Hindlimb muscle (tissue), 1 donor: ENCODE results near the gene SP9. TPM values are rescaled to one million over a fixed set of nuclear protein-coding genes. Genes with fewer than 3 reads are reported as not detected.
"Not testable (repeated sequence)": the region's sequence is repeated elsewhere in the genome, so short reads cannot be mapped to it uniquely, and the experiment has no call there.

Experiments used
- DNase-seq: peaks from one replicate; pipeline ENCODE4 v3.0.0-alpha.2; 2013
- polyA plus RNA-seq: library from polyadenylated mRNA; unstranded; fragments of 120-200 nt; gene quantifications from one replicate; pipeline ENCODE4 v1.2.1, GENCODE V29; 2013; ENCODE audit not compliant: insufficient read length

Gene SP9
- polyA plus RNA-seq, 1 donor = 0.23 TPM

DNA sequence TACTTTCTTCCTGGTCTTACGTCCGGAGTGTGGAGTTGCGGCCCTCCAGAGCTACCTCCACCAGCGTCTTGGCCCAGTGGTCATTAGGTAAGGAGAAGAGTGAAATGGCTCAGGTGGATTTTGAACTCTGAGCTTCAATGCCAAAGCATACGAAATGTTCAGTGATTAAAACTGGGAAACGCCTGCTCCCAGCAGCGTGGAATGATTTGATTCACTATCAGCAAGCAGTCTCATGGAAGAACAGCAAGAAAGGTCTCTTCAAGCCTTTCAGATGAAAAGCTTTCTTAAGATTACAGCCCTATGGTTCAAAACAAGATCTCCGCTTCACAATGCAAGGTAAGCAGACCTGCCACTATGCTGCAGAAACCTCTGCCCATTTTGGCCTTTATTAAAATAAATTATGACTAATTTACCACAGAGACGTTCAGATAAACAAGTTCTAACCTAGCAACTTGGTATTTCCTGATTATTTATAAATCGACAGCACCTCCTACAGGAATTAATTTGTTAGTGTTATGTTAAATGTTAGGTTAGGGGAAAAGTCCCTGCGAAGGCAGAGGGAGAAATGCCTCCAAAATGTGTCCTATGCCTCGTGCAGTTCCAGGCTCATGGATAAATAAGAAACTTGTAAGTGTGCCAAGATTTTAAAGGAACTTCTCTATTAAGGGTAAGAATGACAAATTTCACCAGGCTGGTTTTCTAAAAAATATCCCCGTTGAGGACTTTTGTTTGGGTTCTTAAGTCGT lies 10.1 kb downstream of the SP9 start:
- no peak for DNase-seq

- no peak for DNase-seq
Observed at GRCh38 chr2:174350018-174350417, 15.3 kb downstream of the SP9 start.

DNA sequence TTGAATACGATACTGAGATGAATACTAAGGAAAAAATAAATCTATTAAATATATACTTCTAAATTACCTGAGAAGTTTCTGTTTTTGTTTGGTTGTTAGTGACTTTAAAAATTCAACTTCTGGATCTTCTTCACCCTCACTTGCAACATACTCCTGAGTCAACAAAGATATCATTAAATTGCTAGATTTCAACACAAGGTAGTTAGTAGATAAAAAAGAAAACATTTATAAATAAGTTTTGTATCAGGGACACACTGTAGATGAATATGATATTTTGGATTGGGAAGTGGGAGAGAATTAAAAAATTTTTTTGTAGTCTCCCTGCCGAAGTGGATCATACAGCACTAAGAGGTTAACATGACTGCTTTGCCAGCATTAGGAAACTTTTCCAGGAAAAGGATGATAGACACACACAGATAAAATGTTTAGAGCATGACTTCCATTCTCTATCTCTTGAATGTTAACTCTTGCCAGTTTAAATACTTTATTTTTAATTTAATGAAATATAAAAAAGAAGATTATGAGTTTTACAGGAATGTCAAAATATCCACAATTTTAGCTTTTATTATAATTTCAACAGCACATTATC lies 15.9 kb downstream of the SP9 start:
- DNase-seq = no peak

GRCh38 chr2:174353004-174353403 lies 18.2 kb downstream of the SP9 start:
- no peak for DNase-seq

DNA sequence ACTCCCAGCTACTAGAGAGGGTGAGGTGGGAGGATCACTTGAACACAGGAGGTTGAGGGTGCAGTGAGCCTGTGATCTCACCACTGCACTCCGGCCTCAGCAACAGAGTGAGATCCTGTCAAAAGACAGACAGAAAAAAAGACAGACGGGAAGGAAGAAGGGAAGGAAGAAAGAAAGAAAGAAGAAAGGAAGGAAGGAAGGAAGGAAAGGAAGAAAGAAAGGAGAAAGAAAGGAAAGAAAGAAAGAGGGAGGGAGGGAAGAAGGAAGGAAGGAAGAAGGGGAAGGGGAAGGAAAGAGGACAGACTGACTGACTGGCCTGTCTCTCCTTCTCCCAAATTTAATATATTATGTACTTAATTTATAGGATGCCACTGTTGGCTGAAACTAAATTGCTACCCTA lies 21.6 kb downstream of the SP9 start:
- DNase-seq = no peak

DNA sequence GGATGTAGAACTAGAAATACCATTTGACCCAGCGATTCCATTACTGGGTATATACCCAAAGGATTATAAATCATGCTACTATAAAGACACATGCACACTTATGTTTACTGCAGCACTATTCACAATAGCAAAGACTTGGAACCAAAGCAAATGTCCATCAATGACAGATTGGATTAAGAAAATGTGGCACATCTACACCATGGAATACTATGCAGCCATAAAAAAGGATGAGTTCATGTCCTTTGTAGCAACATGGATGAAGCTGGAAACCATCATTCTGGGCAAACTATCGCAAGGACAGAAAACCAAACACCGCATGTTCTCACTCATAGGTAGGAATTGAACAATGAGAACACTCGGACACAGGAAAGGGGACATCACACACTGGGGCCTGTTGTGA lies 24.9 kb downstream of the SP9 start:
- DNase-seq = not testable (repeated sequence)

GRCh38 chr2:174362949-174363348 lies 28.2 kb downstream of the SP9 start:
- DNase-seq = no peak

DNA sequence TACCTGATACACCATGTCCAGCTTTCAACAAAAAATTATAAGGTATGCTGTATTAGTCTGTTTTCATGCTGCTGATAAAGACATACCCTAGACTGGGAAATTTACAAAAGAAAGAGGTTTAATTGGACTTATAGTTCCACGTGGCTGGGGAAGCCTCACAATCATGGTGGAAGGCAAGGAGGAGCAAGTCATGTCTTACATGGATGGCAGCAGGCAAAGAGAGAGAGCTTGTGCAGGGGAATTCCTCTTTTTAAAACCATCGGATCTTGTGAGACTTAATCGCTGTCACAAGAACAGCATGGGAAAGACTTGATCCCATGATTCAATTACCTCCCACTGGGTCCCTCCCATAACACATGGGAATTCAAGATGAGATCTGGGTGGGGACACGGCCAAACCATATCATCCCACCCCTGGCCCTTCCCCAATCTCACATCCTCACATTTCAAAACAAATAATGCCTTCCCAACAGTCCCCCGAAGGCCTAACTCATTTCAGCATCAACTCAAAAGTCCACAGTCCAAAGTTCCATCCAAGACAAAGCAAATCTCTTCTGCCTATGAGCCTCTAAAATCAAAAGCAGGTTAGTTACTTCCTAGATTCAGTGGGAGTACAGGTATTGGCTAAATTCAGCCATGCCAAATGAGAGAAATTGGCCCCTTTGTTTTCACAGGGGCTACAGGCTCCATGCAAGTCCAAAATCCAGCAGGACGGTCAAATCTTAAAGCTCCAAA lies 28.9 kb downstream of the SP9 start:
- DNase-seq = not testable (repeated sequence)

GRCh38 chr2:174364628-174365027 lies 29.9 kb downstream of the SP9 start:
- no peak for DNase-seq

- no peak for DNase-seq
Observed at GRCh38 chr2:174365571-174365970, 30.8 kb downstream of the SP9 start.

GRCh38 chr2:174368691-174369090 lies 33.9 kb downstream of the SP9 start:
- DNase-seq = no peak

- DNase-seq = no peak
Observed at GRCh38 chr2:174376967-174377366, 42.2 kb downstream of the SP9 start.

DNA sequence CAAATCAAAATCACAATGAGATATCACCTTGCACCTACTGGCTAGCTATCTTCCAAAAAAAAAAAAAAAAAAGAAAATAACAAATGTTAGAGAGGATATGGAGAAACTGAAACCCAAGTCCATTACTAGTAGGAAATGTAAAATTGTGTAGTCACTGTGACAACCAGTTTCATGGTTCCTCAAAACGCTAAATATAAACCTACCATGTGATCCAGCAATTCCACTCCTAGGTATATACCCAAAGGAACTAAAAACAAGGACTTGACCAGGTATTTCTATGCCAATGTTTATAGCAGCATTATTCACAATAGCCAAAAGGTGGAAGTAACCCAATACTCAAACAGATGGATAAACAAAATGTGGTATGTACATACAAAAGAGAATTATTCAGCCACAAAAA lies 49.0 kb downstream of the SP9 start:
- DNase-seq = no peak

GRCh38 chr2:174385201-174385600 lies 50.4 kb downstream of the SP9 start:
- no peak for DNase-seq

Other genes starting within 250 kb of the SP9 start
- gene OLA1, start 86.4 kb upstream of the SP9 start, polyA plus RNA-seq = 221 TPM
- 32.6 TPM for gene SCRN3, start 60.8 kb downstream of the SP9 start, polyA plus RNA-seq
- 3.7 TPM for gene GPR155, start 152.1 kb downstream of the SP9 start, polyA plus RNA-seq